GM21526 (cell line): ENCODE measurements around the gene NCK1.

Experiments
- ATAC-seq: cut with Tn5 transposase; IDR thresholded peaks from one replicate; pipeline ENCODE4 v1.9.1; 2021; ENCODE audit warnings: moderate library complexity; ENCODE audit not compliant: unreplicated experiment, low FRiP score

NCK1 gene

DNA sequence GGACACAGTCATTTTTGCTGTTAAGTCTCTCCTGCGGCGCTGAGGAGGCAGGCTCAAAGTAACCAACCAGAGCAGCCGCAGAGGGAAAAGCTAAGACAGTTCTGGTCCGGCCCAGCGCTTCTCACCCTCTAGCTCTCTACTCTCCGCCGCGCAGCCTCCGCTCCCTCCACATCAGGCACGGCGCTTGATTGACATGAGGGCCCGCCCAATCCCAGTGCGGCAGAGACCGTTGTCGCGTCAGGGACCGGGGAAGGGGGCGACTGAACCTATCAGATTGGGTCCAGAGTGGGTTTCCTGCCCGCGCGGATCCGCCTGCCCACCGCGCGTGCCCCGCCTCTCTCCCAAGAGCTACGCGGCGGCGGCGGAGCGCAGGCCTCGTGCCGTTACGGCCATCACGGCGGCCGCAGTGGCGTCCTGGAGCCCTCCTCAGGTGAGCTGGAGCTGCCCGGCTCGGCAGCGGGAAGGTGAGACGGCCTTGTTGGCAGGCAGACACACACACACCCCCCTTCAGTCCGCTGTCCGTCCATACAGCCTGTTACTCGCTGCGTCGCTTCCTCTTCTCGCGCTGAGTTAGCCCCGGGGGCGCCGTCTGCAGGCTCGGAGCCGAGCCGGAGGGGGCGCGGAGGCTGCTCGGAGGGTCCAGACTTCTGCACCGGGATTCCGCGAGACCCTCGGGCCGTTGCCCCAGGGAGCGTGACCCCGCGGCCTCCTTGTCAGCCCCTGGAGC lies at the start of gene NCK1:
NCK1 (plus strand) TSS at position 319 of the 727 bp plus-strand sequence. CDS start 65,794 bp downstream, outside the sequence.
- ATAC-seq, result peak; percentile 97

DNA sequence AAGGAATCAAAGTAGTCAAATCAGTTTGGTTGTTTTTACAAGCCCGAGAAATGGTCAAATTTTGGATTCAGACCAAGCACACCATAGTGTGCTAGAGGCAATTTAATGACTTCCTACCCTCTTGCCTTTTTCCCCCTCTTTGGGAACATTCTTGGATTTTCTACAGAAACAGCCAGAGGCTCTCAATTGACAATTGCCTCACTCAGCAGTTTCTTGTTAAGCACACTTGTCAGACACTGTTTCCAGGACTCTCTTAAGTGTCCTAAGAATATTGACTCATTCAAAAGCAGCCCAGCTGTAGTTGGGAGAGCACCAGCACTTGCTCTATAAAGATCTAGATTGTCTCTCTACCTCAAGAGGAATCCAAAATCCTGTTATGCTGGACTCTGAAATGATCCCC lies 44.6 kb upstream of the NCK1 start:
- no peak for ATAC-seq

DNA sequence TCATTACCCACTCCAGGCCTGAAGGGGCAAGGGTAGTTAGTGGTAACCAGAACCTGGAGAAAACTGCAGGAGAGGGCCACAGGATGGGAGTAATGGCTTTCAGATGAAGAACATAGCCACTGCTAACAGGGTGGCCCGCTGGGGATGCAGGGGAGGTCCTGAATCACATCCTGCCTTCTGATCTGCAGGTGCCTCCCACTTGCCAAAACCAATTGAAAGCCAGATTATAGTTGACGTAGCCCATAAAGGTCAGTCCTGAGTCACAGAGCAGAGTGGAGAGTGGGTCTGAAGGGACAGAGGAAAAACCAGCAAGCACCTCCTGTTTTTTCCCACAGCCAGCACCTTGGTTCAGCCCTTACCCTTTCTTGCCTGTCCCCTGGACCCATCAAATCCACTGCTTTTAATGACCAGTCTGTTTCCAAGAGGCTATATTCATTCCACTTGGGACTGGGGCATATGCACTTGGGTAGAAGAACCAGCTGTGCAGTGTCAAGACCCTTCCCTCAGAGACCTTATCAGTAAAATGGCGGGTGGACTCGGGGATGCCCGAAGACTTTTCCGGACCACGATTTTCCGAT lies 43.7 kb upstream of the NCK1 start:
- ATAC-seq, result no peak

DNA sequence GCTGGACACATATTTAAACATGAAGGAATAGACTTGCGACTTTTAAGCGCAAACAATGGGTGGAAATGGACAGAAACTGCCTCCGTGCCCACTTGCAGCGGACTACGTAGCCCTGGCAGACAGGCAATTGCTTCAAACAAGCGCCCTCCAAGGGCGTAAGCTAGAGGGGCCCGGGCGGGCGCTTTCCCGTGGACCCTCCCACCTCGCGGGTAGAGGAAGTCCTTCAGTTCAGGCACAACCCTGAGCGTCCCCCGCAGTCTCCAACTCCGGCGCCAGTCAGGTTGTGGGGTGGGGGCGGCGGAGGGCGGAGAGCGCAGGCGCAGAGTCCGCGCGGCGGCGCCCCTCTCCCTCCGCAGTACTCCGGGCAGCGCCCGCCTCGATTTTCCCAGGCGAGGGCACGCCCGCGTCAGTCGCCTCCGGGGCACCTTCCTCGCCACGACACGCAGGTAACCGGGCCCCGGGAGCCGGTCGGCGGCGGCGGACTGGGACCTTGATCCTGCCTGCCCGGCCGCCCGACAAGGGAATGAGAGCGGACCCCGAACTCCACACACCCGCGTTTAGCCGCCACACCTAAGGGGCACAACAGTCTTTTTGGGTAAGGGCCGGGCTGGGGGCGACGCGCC lies 43.1 kb upstream of the NCK1 start, which contains the start of gene SLC35G2:
SLC35G2 (plus strand) TSS at position 358 of the 623 bp plus-strand sequence. CDS start 35,335 bp downstream, outside the sequence.
- no peak for ATAC-seq

DNA sequence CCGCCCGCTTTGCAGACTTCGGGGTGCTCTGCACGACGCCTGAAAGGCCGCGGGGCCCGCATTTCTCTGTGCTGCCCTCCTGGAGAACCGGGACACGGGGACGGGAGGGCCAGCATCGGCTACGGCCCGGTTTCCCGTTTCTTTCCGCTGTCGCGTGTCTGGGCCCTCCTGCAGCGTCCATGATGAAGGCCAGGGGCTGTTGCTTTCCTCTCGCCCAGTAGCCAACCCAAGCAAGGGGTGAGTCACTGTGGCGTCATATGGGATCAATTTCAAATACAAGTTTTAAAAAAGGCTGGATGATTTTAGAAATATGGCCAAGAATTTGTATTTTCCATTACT lies 42.6 kb upstream of the NCK1 start:
- ATAC-seq, result no peak

DNA sequence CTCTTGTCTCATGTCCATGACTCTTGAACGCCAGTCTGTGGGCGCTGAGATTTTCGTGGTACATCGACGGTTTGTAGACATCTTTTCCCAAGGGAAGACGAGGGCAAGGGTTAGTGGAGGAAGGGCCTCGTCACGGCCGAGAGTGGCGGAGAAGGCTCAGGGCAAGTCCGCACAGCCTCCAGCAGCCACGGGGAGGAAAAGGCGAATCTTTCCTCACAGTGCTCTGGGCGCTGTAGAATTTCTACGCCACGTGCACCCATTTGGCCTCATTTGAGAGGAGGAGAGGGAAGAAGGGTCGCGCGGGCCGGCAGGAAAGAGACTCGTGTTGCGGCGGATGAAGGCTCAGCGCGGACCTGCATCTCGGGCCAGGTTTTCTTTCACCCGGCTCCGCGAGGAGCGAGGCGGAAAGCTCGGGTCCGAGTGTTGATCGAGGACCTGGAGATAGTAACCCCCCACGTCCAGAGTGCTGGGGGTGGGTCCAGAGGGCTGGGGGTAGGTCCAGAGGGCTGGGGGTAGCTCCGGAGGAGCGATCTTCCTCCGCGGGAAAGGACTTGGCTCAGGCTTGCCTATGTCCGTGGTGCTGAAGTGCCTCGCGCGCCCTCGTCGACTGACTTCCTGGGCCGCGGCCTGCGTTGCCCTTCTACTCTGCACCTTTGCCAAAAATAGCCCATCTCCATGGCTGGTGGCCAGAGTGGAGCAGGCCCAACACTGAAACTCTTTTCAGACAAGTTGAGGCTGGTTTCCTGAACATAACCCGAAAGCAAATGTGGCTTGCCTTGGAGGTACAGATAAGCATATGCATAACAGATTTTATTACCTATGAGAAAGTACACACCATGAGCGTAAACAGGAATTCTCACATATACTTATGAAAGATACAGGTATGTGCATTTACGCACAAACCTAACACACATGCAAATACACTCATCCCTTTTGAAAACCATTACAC lies 42.0 kb upstream of the NCK1 start:
- no peak for ATAC-seq

DNA sequence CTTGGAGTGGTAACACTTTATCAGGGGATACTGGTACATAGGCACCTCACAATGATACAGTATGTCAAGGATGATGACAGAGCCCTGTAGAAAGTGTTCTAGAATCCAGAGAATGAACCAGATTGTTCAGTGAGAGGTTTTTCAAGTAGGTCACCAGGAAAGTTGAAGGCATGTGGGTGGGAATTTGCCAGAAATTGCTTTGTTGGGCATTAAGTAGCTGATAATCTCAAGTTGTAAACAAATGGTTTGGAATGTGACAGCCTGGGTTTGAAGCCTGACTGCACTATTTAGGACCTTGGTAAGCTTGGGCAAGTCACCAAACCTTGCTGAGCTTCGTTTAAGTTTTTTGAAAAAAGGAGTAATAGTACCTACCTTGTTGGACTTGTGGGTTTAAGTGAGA lies 30.5 kb upstream of the NCK1 start:
- no peak for ATAC-seq

DNA sequence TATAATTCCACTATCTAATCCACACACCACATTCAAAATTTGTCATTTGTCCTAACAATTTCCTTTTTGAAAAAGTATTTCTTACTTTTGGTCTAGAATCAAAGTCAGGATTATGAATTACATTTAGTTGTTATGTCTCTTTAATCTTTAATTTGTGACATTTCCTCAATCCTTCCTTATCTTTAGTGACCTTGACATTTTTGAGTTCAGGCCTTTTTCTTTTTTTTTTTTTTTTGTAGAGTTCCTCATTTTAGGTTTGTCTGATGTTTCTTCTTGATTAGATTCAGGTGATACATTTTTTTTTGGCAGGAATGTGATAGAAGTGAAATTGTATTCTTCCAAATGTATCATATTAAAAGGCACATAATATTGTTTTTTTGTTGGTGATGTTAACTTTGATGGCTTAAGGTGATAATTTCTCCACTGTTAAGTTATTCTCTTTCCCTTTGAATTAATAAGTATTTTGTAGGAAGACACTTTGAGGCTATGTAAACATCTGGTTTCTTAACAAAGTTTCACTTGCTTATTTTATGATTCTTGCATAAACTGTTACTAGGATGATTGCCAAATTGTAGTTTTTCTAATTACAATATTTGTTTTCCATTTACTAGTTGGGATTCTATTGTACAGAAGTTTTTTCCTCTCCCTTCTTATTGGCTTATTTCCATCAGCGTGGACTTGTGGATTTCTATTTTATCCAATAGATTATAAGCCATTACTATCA lies 26.8 kb upstream of the NCK1 start:
- ATAC-seq, result no peak

DNA sequence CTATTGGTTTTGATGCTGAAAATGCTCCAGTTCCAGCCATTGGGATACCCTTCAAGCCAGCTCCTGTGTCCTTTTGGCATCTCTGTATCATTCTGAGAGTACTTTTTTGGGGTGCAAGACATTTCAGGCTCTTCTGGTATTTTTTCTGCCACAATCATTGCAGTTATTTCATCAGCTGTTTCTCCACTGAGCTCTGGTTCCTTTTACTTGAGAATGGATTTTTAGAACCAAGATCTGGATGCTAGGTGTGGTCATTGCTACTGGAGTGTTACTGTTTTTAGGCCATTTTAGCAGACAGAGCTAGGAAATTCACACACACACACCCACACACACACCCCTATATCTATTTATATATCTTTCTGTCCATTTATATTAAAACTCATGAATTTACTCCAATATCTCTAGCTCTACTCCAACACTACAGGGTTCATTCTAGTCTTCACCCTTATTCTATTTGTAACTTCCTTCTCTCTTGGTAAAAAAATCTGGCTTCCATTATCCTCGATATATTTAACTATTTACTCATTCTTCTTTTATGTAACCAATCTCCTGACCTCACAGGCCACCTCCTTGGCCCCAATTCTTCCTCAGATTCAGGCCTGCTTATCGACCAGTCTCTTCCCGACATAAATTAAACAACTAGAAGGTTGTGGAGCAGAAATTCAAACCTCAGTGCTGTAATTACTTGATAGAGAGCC lies 26.0 kb upstream of the NCK1 start:
- ATAC-seq, result no peak

DNA sequence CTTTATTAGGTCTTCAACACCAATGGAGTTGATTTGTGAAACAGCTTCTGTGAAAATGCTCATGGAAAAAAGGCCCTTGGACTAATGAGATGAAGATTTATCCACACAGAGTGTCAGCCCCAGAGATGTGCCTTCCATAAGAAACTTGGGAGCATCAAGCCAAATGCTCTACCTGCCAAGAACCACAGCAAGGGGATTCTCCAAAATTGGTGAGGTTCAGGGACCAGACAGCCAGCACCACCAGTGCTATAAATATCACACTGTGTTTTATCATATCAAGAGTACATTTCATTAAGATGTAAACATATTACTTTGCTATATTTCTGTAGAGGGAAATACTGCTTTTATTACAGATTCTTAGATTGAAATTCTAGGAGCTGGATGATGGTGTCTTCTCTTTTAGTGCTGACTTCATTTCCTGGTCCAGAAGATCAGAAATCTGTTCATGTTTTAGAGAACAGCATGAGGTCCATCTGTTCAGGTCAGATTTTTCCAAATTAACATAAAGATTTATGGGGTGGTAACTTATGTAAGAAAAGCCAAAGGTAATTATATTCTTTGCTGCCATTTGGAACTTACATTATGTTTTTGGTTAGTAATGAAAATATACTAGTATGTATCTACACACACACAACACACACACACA lies 25.4 kb upstream of the NCK1 start:
- ATAC-seq, result no peak

DNA sequence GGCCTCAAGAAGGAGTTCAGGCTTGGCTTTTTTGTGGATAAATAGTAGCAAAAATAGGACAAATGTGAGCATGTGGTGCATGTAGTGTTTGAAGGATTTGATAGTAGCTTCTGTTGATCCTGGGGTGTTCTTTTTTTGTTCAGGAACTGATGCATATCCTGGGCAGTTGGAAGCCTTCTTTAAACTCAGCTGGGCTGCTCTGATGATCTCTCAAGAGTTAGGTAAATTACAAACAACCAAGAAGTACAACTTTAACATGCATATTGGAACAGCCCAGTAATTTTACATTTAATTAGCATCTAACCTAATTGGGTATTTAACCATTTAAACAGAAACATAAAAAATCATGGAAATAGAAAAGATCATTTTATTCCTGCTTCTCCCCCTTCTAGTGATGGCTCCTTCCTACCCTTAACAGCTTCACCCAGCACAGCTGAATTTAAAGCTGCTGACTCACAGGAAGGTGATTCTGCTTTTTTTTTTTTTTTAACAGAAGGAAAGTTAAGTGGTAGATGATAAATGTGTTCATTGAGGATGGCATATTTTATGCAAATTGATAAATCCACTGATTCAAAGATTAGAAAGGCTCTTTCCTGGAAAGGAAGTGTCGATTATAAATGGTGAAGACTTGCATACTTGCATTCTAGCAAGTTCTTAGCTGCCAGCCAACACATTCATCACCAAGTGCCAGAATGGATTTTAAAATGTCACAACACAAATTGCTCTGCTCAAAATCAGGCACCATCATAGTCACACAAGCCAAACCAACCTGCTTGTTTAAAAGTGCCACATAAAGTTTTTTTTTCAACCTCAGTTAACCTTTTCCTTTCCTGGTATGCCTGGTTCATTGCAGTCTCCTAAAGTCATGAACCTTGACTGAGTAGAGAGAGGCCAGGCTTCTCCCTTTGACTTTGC lies 23.1 kb upstream of the NCK1 start:
- ATAC-seq, result no peak

DNA sequence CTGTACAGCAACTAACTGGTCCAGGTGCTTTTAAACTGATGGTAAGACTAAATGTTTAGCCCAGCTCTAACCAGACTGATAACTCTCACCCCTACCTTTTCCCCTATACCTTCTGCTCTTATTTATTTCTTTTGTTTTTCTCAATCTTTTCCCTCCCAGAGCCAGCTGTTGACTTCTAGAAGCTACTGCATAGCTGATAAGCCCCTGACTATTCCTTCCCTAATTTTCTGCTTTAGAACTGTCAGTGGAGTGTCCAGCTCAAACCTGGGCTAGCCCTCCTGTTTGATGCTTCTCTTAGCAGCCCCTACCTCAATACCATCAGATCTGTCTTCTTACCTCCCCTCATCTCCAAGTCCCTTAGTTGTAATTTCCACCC lies 22.5 kb upstream of the NCK1 start:
- ATAC-seq, result no peak

DNA sequence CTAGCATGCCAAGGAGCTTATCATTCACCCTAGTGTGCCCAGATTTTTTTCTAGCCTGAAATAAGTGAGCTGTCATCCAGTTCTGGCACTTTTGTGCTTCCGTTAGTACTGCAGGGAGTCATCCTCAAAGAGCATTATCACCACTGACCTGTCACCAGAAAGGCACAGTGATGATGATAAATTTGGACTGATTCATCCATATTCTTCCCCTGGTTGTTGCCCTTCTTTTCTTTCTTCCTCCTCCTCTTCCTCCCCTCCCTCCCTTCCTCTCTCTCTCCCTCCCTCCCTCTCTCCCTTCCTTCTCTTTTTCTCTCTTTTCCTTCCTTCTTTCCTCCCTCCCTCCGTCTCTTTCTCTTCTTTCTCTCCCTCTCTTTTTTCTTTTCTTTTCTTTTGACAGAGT lies 21.8 kb upstream of the NCK1 start:
- ATAC-seq, result no peak

DNA sequence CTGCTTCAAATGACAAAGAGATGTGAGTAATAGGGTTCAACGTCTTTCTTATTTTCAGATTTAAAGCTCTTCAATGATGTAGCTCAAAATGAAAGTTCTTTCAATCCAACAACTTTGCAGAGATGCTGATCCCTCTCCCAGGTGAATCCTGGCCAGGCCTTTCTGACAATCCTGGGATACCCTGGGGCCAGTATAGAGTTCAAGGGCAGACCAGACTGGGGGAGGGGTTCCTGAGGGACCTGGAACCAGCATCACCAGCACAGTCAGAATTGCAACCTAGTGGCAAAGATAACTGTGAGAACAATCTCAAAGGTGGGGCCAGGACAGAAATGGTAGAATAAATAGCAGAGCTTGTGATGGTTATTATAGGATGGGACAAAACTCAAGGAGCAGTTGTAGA lies 19.7 kb upstream of the NCK1 start:
- no peak for ATAC-seq

DNA sequence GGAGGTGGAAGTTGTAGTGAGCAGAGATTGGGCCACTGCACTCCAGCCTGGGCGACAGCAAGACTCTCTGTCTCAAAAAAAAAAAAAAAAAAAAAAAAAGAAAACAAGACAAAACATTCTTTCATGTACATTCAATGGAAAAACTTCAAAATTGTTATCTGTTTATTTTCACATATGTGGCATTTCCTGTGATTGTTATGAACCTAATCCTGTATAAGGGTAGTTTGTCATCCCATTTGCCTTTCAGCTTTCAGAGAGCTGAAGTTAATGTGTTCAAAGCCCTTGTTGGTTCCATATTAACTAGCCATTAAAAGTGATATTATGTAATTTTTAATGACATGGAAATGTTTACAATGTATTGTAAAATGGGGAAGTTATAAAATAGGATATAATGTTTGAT lies 17.3 kb upstream of the NCK1 start:
- no peak for ATAC-seq

DNA sequence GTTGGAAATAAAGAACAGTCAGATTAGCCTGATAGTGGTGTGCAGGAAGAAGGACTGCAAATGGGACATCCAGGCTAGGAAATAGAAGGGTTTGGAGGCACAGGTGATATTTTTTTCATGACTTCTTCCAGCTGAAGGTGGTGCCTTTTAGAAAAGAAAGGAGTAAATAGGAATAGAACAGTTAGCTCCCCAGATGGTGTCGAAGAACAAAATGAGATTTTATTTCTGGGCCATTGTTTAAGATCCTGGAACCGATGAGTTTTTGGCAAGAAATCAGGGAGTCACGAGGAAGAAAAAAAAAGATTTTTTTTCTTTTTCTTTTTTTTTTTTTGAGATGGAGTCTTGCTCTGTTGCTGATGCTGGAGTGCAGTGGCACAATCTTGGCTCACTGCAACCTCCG lies 9.8 kb upstream of the NCK1 start:
- ATAC-seq, result no peak

DNA sequence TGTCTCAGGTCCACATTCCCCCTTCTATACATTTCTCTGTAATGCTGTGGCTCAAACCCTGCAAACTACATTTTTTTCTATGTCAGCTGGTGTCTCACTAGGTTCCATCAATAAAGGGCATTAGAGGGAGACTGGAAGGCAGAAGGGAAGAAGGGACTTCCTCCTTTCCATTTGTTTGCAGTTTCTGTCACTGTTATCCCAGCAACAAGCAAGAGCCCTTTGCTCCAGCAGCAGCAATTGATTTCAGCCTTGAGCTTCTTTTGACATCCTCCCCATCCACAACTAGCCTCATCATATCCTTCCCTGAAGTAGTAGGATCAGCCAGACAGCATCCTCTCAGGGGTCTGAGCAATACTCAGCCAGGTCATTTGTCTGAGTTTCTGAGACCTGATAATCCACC lies 5.3 kb upstream of the NCK1 start:
- ATAC-seq, result no peak

DNA sequence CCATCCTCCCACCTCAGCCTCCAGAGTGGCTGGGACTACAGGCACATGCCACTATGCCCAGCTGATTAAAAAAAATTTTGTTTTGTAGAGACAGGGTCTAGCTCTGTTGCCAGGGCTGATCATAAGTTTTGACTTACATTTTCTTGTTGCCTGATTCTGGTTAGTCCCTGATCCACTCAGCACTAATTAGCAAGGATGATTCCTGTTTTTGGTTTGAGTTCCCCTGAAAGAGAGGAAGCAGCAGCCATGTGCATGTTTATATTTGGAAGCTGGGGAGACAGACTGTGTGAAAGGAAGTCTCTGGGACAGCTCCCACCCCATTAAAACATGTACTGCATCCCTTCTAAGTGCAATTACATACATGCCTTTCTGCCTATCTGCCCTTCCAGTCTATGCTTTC lies 3.6 kb upstream of the NCK1 start:
- ATAC-seq, result no peak
